CD4-positive, alpha-beta T cell (primary cell): ENCODE measurements around the gene SNURF. TPM values are rescaled to one million over a fixed set of nuclear protein-coding genes. Genes with fewer than 3 reads are reported as not detected.

Experiments used
- ATAC-seq: fragments of 200-7000 bp; cut with Tn5 transposase; one replicate; pipeline ENCODE4 v1.10.0; 2022; ENCODE audit warnings: mild to moderate bottlenecking; ENCODE audit not compliant: poor library complexity
- CTCF ChIA-PET: fragments of 350-600 bp; sonication (Branson Sonifier 250); formaldehyde crosslinking; loops from one replicate; lab custom pipeline; 2021; ENCODE audit warnings: antibody characterized with exemption, inconsistent platforms; lab: Charles Lee
- POLR2A ChIA-PET: fragments of 350-600 bp; sonication (Branson Sonifier 250); formaldehyde crosslinking; loops from one replicate; lab custom pipeline; 2021; ENCODE audit warnings: antibody characterized with exemption, inconsistent platforms; lab: Charles Lee
- DNase-seq, 14 experiments: peaks; one replicate each; pipeline ENCODE4 v3.0.0-alpha.2; 2013 to 2020; ENCODE audit warnings: mixed read lengths in 2 of 14
- H3K27ac ChIP-seq, 2 donors: one replicate each; pipeline versions ENCODE4 v1.5.1 to v1.7.0; 2013; ENCODE audit warnings: low read length in 2 of 2, low read depth in 1 of 2, mild to moderate bottlenecking in 1 of 2
- H3K27me3 ChIP-seq, 2 experiments: 1 replicate in 1 of 2; 2 replicates in 1 of 2; pipeline versions ENCODE4 v1.6.1 to v1.7.0; 2013; ENCODE audit warnings: low read length in 2 of 2, control low read depth in 1 of 2, mild to moderate bottlenecking in 1 of 2, moderate library complexity in 1 of 2; ENCODE audit not compliant: insufficient read depth in 2 of 2, control insufficient read depth in 1 of 2
- H3K36me3 ChIP-seq: one replicate; pipeline ENCODE4 v1.6.1; 2013; ENCODE audit warnings: low read length, control low read depth; ENCODE audit not compliant: insufficient read depth
- H3K4me1 ChIP-seq: one replicate; pipeline ENCODE4 v1.6.1; 2013; ENCODE audit warnings: low read length, control low read depth; ENCODE audit not compliant: insufficient read depth
- H3K4me3 ChIP-seq: one replicate; pipeline ENCODE4 v1.5.1; 2013; ENCODE audit warnings: mild to moderate bottlenecking, low read length, moderate library complexity
- H3K9me3 ChIP-seq, 2 experiments: 1 replicate in 1 of 2; 2 replicates in 1 of 2; pipeline versions ENCODE4 v1.6.1 to v1.7.0; 2013; ENCODE audit warnings: low read length in 2 of 2, mild to moderate bottlenecking in 2 of 2, control low read depth in 1 of 2, moderate library complexity in 1 of 2; ENCODE audit not compliant: control insufficient read depth in 1 of 2, insufficient read depth in 1 of 2
- H3K27ac Mint-ChIP-seq: one replicate; pipeline ENCODE4 v1.8.0; 2020; ENCODE audit warnings: mixed read lengths
- H3K27me3 Mint-ChIP-seq: one replicate; pipeline ENCODE4 v1.8.0; 2021; ENCODE audit warnings: mixed read lengths
- H3K36me3 Mint-ChIP-seq: one replicate; pipeline ENCODE4 v1.8.0; 2021; ENCODE audit warnings: low read depth, mixed read lengths
- H3K4me1 Mint-ChIP-seq: one replicate; pipeline ENCODE4 v1.8.0; 2021; ENCODE audit warnings: low read depth, mixed read lengths
- H3K4me3 Mint-ChIP-seq: one replicate; pipeline ENCODE4 v1.8.0; 2020; ENCODE audit warnings: mild to moderate bottlenecking, mixed read lengths
- H3K9me3 Mint-ChIP-seq: one replicate; pipeline ENCODE4 v1.8.0; 2020; ENCODE audit warnings: mixed read lengths
- intact Hi-C, 2 experiments: fragments of 100-400 bp; cut with DNase I in 1 of 2; cut with micrococcal nuclease in 1 of 2; formaldehyde crosslinking; loops; one replicate each; pipeline versions ENCODE4 v1.15.1 to v1.9.0; 2023 to 2025; cut with DNase I, micrococcal nuclease
- total RNA-seq, 174 experiments: library from RNA in 2 of 174; stranded (reverse) in 2 of 174; gene quantifications; one replicate each; pipeline ENCODE4 v1.2.3 and lab custom pipeline; 2021 to 2026
- TF ChIP-seq, protein P1 (sequence below): fragments of 200-600 bp; IDR thresholded peaks from one replicate; pipeline ENCODE4 v1.8.0; 2022; ENCODE audit warnings: antibody characterized with exemption, mild to moderate bottlenecking

Gene SNURF
- total RNA-seq, 2 experiments from 2014 or later = 30.1 to 44.0 TPM

DNA sequence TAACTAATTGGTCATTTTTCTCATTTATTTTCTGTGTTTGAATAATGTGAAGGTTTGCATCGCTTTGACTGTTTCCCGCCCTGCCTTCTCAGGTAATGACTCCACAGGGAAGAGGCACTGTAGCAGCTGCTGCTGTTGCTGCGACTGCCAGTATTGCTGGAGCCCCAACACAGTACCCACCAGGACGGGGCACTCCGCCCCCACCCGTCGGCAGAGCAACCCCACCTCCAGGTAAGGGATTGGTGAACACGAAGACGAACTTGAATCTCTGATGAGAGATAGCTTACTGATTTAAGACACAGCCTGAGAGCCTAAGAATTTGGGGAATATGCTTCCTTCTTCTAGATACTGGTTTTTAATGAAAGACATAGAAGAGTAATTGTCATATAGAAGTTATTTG lies 22.9 kb downstream of the SNURF start:
- ChIA-PET POLR2A (no interaction called here), CTCF (no interaction called here)
- ATAC-seq = no peak

DNA sequence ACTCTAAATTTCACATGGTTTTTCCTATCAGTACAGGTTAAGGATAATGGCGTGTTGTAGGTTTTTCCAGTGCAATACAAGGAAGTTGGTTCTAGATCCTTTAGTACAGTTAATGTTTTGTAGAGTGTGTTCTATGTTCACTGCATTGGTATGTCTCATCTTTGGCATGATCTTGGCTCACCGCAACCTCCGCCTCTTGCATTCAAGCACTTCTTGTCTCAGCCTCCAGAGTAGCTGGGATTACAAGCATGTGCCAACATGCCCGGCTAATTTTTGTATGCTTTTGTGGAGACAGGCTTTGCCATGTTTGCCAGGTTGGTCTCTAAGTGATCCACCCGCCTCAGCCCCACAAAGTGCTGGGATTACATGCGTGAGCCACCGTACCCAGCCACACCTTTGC lies 30.4 kb downstream of the SNURF start:
- POLR2A ChIA-PET = no interaction called here
- Mint-ChIP-seq H3K4me1 (no peaks in the 10 kb centered on the region), H3K36me3 (peaks cover 100% of the 10 kb centered on the region), H3K27me3 (no peaks in the 10 kb centered on the region), H3K4me3 (no peak overlapping the region), H3K9me3 (peaks cover 22% of the 10 kb centered on the region), H3K27ac (no peak overlapping the region)
- Histone ChIP-seq H3K4me3 (no peak overlapping the region), H3K4me1 (no peaks in the 10 kb centered on the region), H3K27ac (no peak overlapping the region), H3K9me3 (peaks cover 25 to 77% of the 10 kb centered on the region in 2 experiments), H3K36me3 (peaks cover 80% of the 10 kb centered on the region), H3K27me3 (no peaks in the 10 kb centered on the region)
- CTCF ChIA-PET = no interaction called here
- TF ChIP-seq, protein P1, sequence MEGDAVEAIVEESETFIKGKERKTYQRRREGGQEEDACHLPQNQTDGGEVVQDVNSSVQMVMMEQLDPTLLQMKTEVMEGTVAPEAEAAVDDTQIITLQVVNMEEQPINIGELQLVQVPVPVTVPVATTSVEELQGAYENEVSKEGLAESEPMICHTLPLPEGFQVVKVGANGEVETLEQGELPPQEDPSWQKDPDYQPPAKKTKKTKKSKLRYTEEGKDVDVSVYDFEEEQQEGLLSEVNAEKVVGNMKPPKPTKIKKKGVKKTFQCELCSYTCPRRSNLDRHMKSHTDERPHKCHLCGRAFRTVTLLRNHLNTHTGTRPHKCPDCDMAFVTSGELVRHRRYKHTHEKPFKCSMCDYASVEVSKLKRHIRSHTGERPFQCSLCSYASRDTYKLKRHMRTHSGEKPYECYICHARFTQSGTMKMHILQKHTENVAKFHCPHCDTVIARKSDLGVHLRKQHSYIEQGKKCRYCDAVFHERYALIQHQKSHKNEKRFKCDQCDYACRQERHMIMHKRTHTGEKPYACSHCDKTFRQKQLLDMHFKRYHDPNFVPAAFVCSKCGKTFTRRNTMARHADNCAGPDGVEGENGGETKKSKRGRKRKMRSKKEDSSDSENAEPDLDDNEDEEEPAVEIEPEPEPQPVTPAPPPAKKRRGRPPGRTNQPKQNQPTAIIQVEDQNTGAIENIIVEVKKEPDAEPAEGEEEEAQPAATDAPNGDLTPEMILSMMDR = no peak
- intact Hi-C loops = no loop called here
- DNase-seq (no peak), ATAC-seq (no peak)

More for the DNA sequence above, 22.9 kb downstream of the SNURF start:
- Histone ChIP-seq H3K36me3 (peaks cover 81% of the 10 kb centered on the region), H3K27ac (no peak overlapping the region), H3K4me3 (no peak overlapping the region), H3K27me3 (no peaks in the 10 kb centered on the region), H3K4me1 (no peaks in the 10 kb centered on the region), H3K9me3 (peaks cover 41 to 74% of the 10 kb centered on the region in 2 experiments)
- peaks cover 99% of the 10 kb centered on the region for H3K36me3 Mint-ChIP-seq
- H3K27ac Mint-ChIP-seq = no peak overlapping the region
- peaks cover 31% of the 10 kb centered on the region for H3K9me3 Mint-ChIP-seq
- DNase-seq = no peak
- no peaks in the 10 kb centered on the region for H3K4me1 Mint-ChIP-seq
- no peaks in the 10 kb centered on the region for H3K27me3 Mint-ChIP-seq
- TF ChIP-seq, protein P1 = no peak
- H3K4me3 Mint-ChIP-seq = no peak overlapping the region
- intact Hi-C loops = no loop called here

DNA sequence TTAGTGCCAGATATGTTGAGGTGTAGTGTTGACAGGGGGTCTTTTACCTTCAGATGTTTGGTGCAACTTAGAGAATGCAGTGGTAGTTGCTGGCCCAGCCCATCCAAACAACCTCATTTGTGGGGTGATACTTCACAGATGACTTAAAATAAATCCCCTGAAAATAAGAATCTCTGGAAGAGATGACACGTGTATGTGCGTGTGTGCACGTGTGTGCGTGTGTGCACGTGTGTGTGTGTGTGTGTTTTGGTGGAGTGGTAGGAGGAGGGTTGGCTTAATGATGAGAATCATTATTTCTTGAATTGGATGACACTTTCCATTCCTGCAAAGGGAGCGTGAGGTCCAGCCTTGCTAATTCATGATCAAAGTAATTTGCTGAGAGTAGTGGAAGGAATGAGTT lies 31.9 kb downstream of the SNURF start:
- ChIA-PET POLR2A (no interaction called here), CTCF (no interaction called here)
- Mint-ChIP-seq H3K36me3 (peaks cover 100% of the 10 kb centered on the region), H3K9me3 (peaks cover 19% of the 10 kb centered on the region), H3K4me1 (no peaks in the 10 kb centered on the region), H3K4me3 (no peak overlapping the region), H3K27ac (no peak overlapping the region), H3K27me3 (no peaks in the 10 kb centered on the region)
- peaks cover 70% of the 10 kb centered on the region for H3K36me3 ChIP-seq
- ATAC-seq (no peak), DNase-seq (no peak)
- intact Hi-C loops = no loop called here
- no peak overlapping the region for H3K27ac ChIP-seq
- peaks cover 17 to 78% of the 10 kb centered on the region in 2 experiments for H3K9me3 ChIP-seq
- no peaks in the 10 kb centered on the region for H3K27me3 ChIP-seq
- no peaks in the 10 kb centered on the region for H3K4me1 ChIP-seq
- no peak overlapping the region for H3K4me3 ChIP-seq
- TF ChIP-seq, protein P1 = no peak

Other genes with a start within 250 kb of the SNURF start
- gene SNRPN, start within 50 bp of the SNURF start, total RNA-seq = 10 to 100 TPM; 69.5 to 74.5 TPM